Lower lobe of right lung (tissue), 2 donors: ENCODE measurements around the gene CYP2C9. TPM values are rescaled to one million over a fixed set of nuclear protein-coding genes. Genes with fewer than 3 reads are reported as not detected.
"Not testable (repeated sequence)": the region's sequence is repeated elsewhere in the genome, so short reads cannot be mapped to it uniquely, and the experiment has no call there.

ENCODE experiments used
- ATAC-seq, 2 donors: fragments of 200-7000 bp; cut with Tn5 transposase; one replicate each; pipeline ENCODE4 v1.9.1; 2020 to 2022; ENCODE audit warnings: mild to moderate bottlenecking in 2 of 2, moderate library complexity in 2 of 2
- DNase-seq: peaks from one replicate; pipeline ENCODE4 v3.0.0-alpha.2; 2020
- H3K27ac ChIP-seq: fragments of 200-600 bp; one replicate; pipeline ENCODE4 v1.8.0; 2022
- H3K27me3 ChIP-seq: fragments of 200-600 bp; one replicate; pipeline ENCODE4 v1.8.0; 2022; ENCODE audit warnings: low read depth
- H3K36me3 ChIP-seq: fragments of 200-600 bp; one replicate; pipeline ENCODE4 v1.8.0; 2022; ENCODE audit warnings: mild to moderate bottlenecking
- H3K4me1 ChIP-seq: fragments of 200-600 bp; one replicate; pipeline ENCODE4 v1.8.0; 2022
- H3K4me3 ChIP-seq: fragments of 200-600 bp; one replicate; pipeline ENCODE4 v1.8.0; 2022; ENCODE audit warnings: mild to moderate bottlenecking
- H3K9me3 ChIP-seq: fragments of 200-600 bp; one replicate; pipeline ENCODE4 v1.8.0; 2022
- CTCF ChIP-seq: fragments of 200-600 bp; IDR thresholded peaks from one replicate; pipeline ENCODE4 v1.8.0; 2022; ENCODE audit warnings: antibody characterized with exemption, mild to moderate bottlenecking
- intact Hi-C: fragments of 100-400 bp; cut with DNase I; formaldehyde crosslinking; loops from one replicate; pipeline ENCODE4 v1.11.0; 2022
- long read RNA-seq: library from polyadenylated mRNA; unstranded; transcript quantifications from one replicate; pipeline ENCODE4 v2.0.0, GENCODE V29; 2021
- total RNA-seq: library from RNA; stranded (reverse); fragmentation: NEBNext Ultra II Directional; extraction: Animal tissue kit (Norgen Biotek cat#: 25700); gene quantifications from one replicate; pipeline ENCODE4 v1.2.1, GENCODE V29; 2021
- donor health status: DM: no; HTN: yes; CAD: no; lungs with severe emphysema.

CYP2C9 gene
- total RNA-seq = 0.38 TPM
- long read RNA-seq, partial matches to known transcripts = 0 of 1 reads
- long read RNA-seq, other reads (novel, unspliced or antisense) = 1 of 1 reads

GRCh38 chr10:94938383-94938782 is at the start of gene CYP2C9:
CYP2C9 (plus strand) TSS chr10:94938658; CDS start chr10:94938683, 25 bp downstream.
- H3K9me3 ChIP-seq = peaks cover 3% of the 10 kb centered on the region
- H3K36me3 ChIP-seq = no peaks in the 10 kb centered on the region
- no peak within 1 kb of the TSS for H3K4me3 ChIP-seq
- no peak for TF ChIP-seq CTCF
- no peaks in the 10 kb centered on the region for H3K27me3 ChIP-seq
- ATAC-seq (no peak), DNase-seq (no peak)
- no peaks in the 10 kb centered on the region for H3K4me1 ChIP-seq
- intact Hi-C loops = no loop called here
- no peak within 1 kb of the TSS for H3K27ac ChIP-seq

- no peak overlapping the region for H3K27ac ChIP-seq
- H3K36me3 ChIP-seq = no peaks in the 10 kb centered on the region
- intact Hi-C loops = no loop called here
- DNase-seq (no peak), ATAC-seq (no peak)
- no peak for TF ChIP-seq CTCF
- no peaks in the 10 kb centered on the region for H3K27me3 ChIP-seq
- no peak overlapping the region for H3K4me3 ChIP-seq
- H3K4me1 ChIP-seq = no peaks in the 10 kb centered on the region
- H3K9me3 ChIP-seq = no peaks in the 10 kb centered on the region
Observed at GRCh38 chr10:94889123-94889522, 49.3 kb upstream of the CYP2C9 start.

- Histone ChIP-seq H3K36me3 (no peaks in the 10 kb centered on the region), H3K4me3 (no peak overlapping the region), H3K27me3 (no peaks in the 10 kb centered on the region), H3K27ac (no peak overlapping the region), H3K4me1 (no peaks in the 10 kb centered on the region), H3K9me3 (no peaks in the 10 kb centered on the region)
- DNase-seq (no peak), ATAC-seq (no peak)
- intact Hi-C loops = no loop called here
- no peak for TF ChIP-seq CTCF
Observed at GRCh38 chr10:94890264-94891022, 48.0 kb upstream of the CYP2C9 start.

- H3K4me1 ChIP-seq, H3K4me3 ChIP-seq, H3K36me3 ChIP-seq, H3K27me3 ChIP-seq, ATAC-seq, H3K27ac ChIP-seq, DNase-seq, intact Hi-C loops, H3K9me3 ChIP-seq: not testable (repeated sequence)
Observed at GRCh38 chr10:94898414-94898813, 40.0 kb upstream of the CYP2C9 start.

- Histone ChIP-seq H3K4me1 (no peaks in the 10 kb centered on the region), H3K27me3 (no peaks in the 10 kb centered on the region), H3K27ac (no peak overlapping the region), H3K4me3 (no peak overlapping the region), H3K9me3 (no peaks in the 10 kb centered on the region), H3K36me3 (no peaks in the 10 kb centered on the region)
- intact Hi-C loops = no loop called here
- no peak for TF ChIP-seq CTCF
- DNase-seq = no peak
- no peak for ATAC-seq
Observed at GRCh38 chr10:94902080-94902479, 36.4 kb upstream of the CYP2C9 start.

- H3K36me3 ChIP-seq = no peaks in the 10 kb centered on the region
- no peak overlapping the region for H3K4me3 ChIP-seq
- TF ChIP-seq CTCF = no peak
- H3K27ac ChIP-seq = no peak overlapping the region
- DNase-seq (no peak), ATAC-seq (peak in 1 of 2 donors; percentile 52)
- H3K9me3 ChIP-seq = no peaks in the 10 kb centered on the region
- H3K4me1 ChIP-seq = no peaks in the 10 kb centered on the region
- intact Hi-C loops = no loop called here
- H3K27me3 ChIP-seq = no peaks in the 10 kb centered on the region
Observed at GRCh38 chr10:94902570-94902969, 35.9 kb upstream of the CYP2C9 start.

- not testable (repeated sequence) for H3K9me3 ChIP-seq, H3K4me1 ChIP-seq
- ATAC-seq = peak in 1 of 2 donors; percentile 36
Observed at GRCh38 chr10:94904506-94905148, 33.8 kb upstream of the CYP2C9 start.

More at GRCh38 chr10:94904506-94905148, 33.8 kb upstream of the CYP2C9 start:
- H3K4me3 ChIP-seq, H3K27ac ChIP-seq, intact Hi-C loops, H3K36me3 ChIP-seq, H3K27me3 ChIP-seq, DNase-seq: not testable (repeated sequence)
